Spleen (tissue), 11 donors: ENCODE measurements around the gene ARL13B. TPM values are rescaled to one million over a fixed set of nuclear protein-coding genes. Genes with fewer than 3 reads are reported as not detected.

ENCODE experiments used
- DNase-seq: peaks from one replicate; pipeline ENCODE4 v3.0.0-alpha.2; 2020
- H3K27ac ChIP-seq, 8 donors: fragments of 200-600 bp; sonication (generic) in 7 of 8; 1 replicate in 4 of 8; 2 replicates in 4 of 8; pipeline versions ENCODE4 v1.5.0 to v1.8.0; 2016 to 2021; ENCODE audit warnings: inconsistent platforms in 4 of 8, mild to moderate bottlenecking in 4 of 8, moderate library complexity in 1 of 8
- H3K27me3 ChIP-seq, 7 donors: fragments of 200-600 bp; sonication (generic) in 6 of 7; replicated peaks in 1 of 7; 1 replicate in 4 of 7; 2 replicates in 3 of 7; pipeline versions ENCODE4 v1.5.0 to v1.8.0; 2016 to 2021; ENCODE audit warnings: inconsistent platforms in 3 of 7, mild to moderate bottlenecking in 1 of 7
- H3K36me3 ChIP-seq, 6 donors: fragments of 200-600 bp; sonication (generic) in 5 of 6; 1 replicate in 4 of 6; 2 replicates in 2 of 6; pipeline versions ENCODE4 v1.5.0 to v1.8.0; 2016 to 2021; ENCODE audit warnings: inconsistent platforms in 2 of 6
- H3K4me1 ChIP-seq, 6 donors: fragments of 200-600 bp; sonication (generic) in 5 of 6; 1 replicate in 3 of 6; 2 replicates in 3 of 6; pipeline versions ENCODE4 v1.5.0 to v1.8.0; 2016 to 2021; ENCODE audit warnings: inconsistent platforms in 3 of 6
- H3K4me3 ChIP-seq, 8 donors: fragments of 200-600 bp; sonication (generic) in 7 of 8; 1 replicate in 4 of 8; 2 replicates in 4 of 8; pipeline versions ENCODE4 v1.5.0 to v1.8.0; 2016 to 2021; ENCODE audit warnings: inconsistent platforms in 4 of 8, mild to moderate bottlenecking in 4 of 8, moderate library complexity in 2 of 8
- H3K9me3 ChIP-seq, 8 donors: fragments of 200-600 bp; sonication (generic) in 7 of 8; 1 replicate in 4 of 8; 2 replicates in 4 of 8; pipeline versions ENCODE4 v1.5.0 to v1.8.0; 2016 to 2021; ENCODE audit warnings: inconsistent platforms in 4 of 8
- CTCF ChIP-seq, 11 experiments: fragments of 200-600 bp in 7 of 11; fragments of 450-650 bp in 4 of 11; sonication (generic) in 4 of 11; IDR thresholded peaks in 8 of 11; conservative IDR thresholded peaks in 3 of 11; 1 replicate in 7 of 11; 2 replicates in 4 of 11; pipeline versions ENCODE4 v1.4.0 to v1.8.0; 2016 to 2021; ENCODE audit warnings: antibody characterized with exemption in 11 of 11, inconsistent platforms in 4 of 11, mild to moderate bottlenecking in 1 of 11
- POLR2A ChIP-seq, 3 donors: fragments of 450-650 bp; IDR thresholded peaks; one replicate each; pipeline ENCODE4 v1.5.1; 2017; ENCODE audit warnings: antibody characterized with exemption in 3 of 3, mild to moderate bottlenecking in 1 of 3
- POLR2AphosphoS5 ChIP-seq, 3 donors: sonication (generic); formaldehyde crosslinking; IDR thresholded peaks; one replicate each; pipeline ENCODE4 v1.5.1; 2017; ENCODE audit warnings: antibody characterized with exemption in 3 of 3
- WGBS, 5 donors: extraction: QIAGEN DNeasy Blood & Tissue Kit in 3 of 5; methylation state at CpG; one replicate each; pipeline versions ENCODE4 v1.1.5 to v1.1.7; 2013 to 2018; 5-methylcytosine and 5-hydroxymethylcytosine counted together
- intact Hi-C: fragments of 100-400 bp; cut with DNase I; formaldehyde crosslinking; loops from one replicate; pipeline ENCODE4 v1.15.0; 2023; ENCODE audit warnings: low total_unique reads
- polyA plus RNA-seq, 3 donors: library from polyadenylated mRNA; stranded (reverse); fragments of 200-250 nt; gene quantifications; one replicate each; pipeline ENCODE4 v1.2.1, GENCODE V29; 2013
- total RNA-seq, 7 donors: library from RNA; depleted of rRNA in 3 of 7; stranded (reverse); fragments of >200 nt in 3 of 7; fragmentation: NEBNext Ultra II Directional in 4 of 7; extraction: Animal tissue kit (Norgen Biotek cat#: 25700) in 4 of 7; gene quantifications; one replicate each; pipeline versions ENCODE4 v1.1.0 to v1.2.1, GENCODE V29; 2016 to 2021
- donor health status: healthy with polysubstance abuse.
- donor health status: DM: no; HTN: no; CAD: no; lungs with moderate emphysema.
- donor health status: DM: no; HTN: no; CAD: no.
- donor health status: Bipolar disorder and iron deficiency.
- donor health status: healthy.
- donor health status: DM: no; HTN: no; CAD: no.
- donor health status: DM: yes; HTN: yes; CAD: no.

The ARL13B gene
- total and polyA plus RNA-seq, 10 donors, result 3.0 to 15.7 (median 9.5) TPM

GRCh38 chr3:94092086-94092485 lies 112.1 kb downstream of the ARL13B start:
- WGBS, 5 donors, result 75 to 96% (median 83%) methylated on average over 1 of the region's 1 CpG
- H3K36me3 ChIP-seq, result peaks cover 0 to 99% (median 31%) of the 10 kb centered on the region in 6 donors
- peak overlapping the region in 1 of 8 donors; percentile 12 for H3K27ac ChIP-seq
- no peaks in the 10 kb centered on the region for H3K9me3 ChIP-seq
- no peaks in the 10 kb centered on the region for H3K4me1 ChIP-seq
- no peak for DNase-seq
- no peak overlapping the region for H3K4me3 ChIP-seq
- TF ChIP-seq POLR2AphosphoS5 (IDR thresholded peaks at IDR 0.05) (no peak), POLR2A (IDR thresholded peaks at IDR 0.05) (no peak), CTCF (IDR thresholded peaks at IDR 0.05 in 8 of 11, conservative IDR thresholded peaks at IDR 0.05 in 3 of 11) (no peak)
- intact Hi-C loops, result no loop called here
- no peaks in the 10 kb centered on the region for H3K27me3 ChIP-seq

GRCh38 chr3:94093151-94093550 lies 113.2 kb downstream of the ARL13B start:
- Histone ChIP-seq H3K27me3 (no peaks in the 10 kb centered on the region), H3K36me3 (peaks cover 0 to 99% (median 39%) of the 10 kb centered on the region in 6 donors), H3K4me1 (peaks cover 0 to 3% (median 0%) of the 10 kb centered on the region in 6 donors), H3K27ac (no peak overlapping the region), H3K9me3 (no peaks in the 10 kb centered on the region), H3K4me3 (no peak overlapping the region)
- DNase-seq, result no peak
- TF ChIP-seq POLR2A (IDR thresholded peaks at IDR 0.05), result no peak
- no peak for TF ChIP-seq POLR2AphosphoS5 (IDR thresholded peaks at IDR 0.05)
- TF ChIP-seq CTCF (IDR thresholded peaks at IDR 0.05 in 8 of 11, conservative IDR thresholded peaks at IDR 0.05 in 3 of 11), result no peak
- 89 to 97% (median 92%) methylated on average over 1 of the region's 1 CpG for WGBS, 5 donors
- intact Hi-C loops, result no loop called here

- H3K27ac ChIP-seq, result no peak overlapping the region
- no peaks in the 10 kb centered on the region for H3K9me3 ChIP-seq
- intact Hi-C loops, result no loop called here
- H3K4me3 ChIP-seq, result no peak overlapping the region
- no peak for DNase-seq
- peaks cover 0 to 100% (median 49%) of the 10 kb centered on the region in 6 donors for H3K36me3 ChIP-seq
- peaks cover 0 to 17% (median 2%) of the 10 kb centered on the region in 6 donors for H3K4me1 ChIP-seq
- H3K27me3 ChIP-seq, result no peaks in the 10 kb centered on the region
- WGBS, 5 donors, result 95 to 100% (median 98%) methylated on average over 2 of the region's 2 CpGs
- no peak for TF ChIP-seq CTCF (IDR thresholded peaks at IDR 0.05 in 8 of 11, conservative IDR thresholded peaks at IDR 0.05 in 3 of 11)
- TF ChIP-seq POLR2AphosphoS5 (IDR thresholded peaks at IDR 0.05), result no peak
- TF ChIP-seq POLR2A (IDR thresholded peaks at IDR 0.05), result no peak
These were observed 115.2 kb downstream of the ARL13B start for GRCh38 chr3:94095111-94095510.

GRCh38 chr3:94098452-94098851 lies 118.5 kb downstream of the ARL13B start:
- Histone ChIP-seq H3K36me3 (peaks cover 0 to 100% (median 47%) of the 10 kb centered on the region in 6 donors), H3K4me1 (peaks cover 0 to 17% (median 2%) of the 10 kb centered on the region in 6 donors), H3K4me3 (no peak overlapping the region), H3K27ac (peak overlapping the region in 4 of 8 donors; percentile 16 to 51 (median 40)), H3K27me3 (no peaks in the 10 kb centered on the region), H3K9me3 (no peaks in the 10 kb centered on the region)
- no peak for TF ChIP-seq POLR2A (IDR thresholded peaks at IDR 0.05)
- TF ChIP-seq POLR2AphosphoS5 (IDR thresholded peaks at IDR 0.05), result no peak
- TF ChIP-seq CTCF (IDR thresholded peaks at IDR 0.05 in 8 of 11, conservative IDR thresholded peaks at IDR 0.05 in 3 of 11), result no peak
- DNase-seq, result no peak
- 40 to 64% (median 49%) methylated on average over 3 of the region's 3 CpGs for WGBS, 5 donors
- intact Hi-C loops, result no loop called here
